GM19328 (cell line): Measurements from ENCODE around the gene HOXD3.

Experiments used
- ATAC-seq: cut with Tn5 transposase; IDR thresholded peaks from one replicate; pipeline ENCODE4 v1.9.1; 2021; ENCODE audit warnings: mild to moderate bottlenecking, moderate library complexity; ENCODE audit not compliant: unreplicated experiment

HOXD3 gene

DNA sequence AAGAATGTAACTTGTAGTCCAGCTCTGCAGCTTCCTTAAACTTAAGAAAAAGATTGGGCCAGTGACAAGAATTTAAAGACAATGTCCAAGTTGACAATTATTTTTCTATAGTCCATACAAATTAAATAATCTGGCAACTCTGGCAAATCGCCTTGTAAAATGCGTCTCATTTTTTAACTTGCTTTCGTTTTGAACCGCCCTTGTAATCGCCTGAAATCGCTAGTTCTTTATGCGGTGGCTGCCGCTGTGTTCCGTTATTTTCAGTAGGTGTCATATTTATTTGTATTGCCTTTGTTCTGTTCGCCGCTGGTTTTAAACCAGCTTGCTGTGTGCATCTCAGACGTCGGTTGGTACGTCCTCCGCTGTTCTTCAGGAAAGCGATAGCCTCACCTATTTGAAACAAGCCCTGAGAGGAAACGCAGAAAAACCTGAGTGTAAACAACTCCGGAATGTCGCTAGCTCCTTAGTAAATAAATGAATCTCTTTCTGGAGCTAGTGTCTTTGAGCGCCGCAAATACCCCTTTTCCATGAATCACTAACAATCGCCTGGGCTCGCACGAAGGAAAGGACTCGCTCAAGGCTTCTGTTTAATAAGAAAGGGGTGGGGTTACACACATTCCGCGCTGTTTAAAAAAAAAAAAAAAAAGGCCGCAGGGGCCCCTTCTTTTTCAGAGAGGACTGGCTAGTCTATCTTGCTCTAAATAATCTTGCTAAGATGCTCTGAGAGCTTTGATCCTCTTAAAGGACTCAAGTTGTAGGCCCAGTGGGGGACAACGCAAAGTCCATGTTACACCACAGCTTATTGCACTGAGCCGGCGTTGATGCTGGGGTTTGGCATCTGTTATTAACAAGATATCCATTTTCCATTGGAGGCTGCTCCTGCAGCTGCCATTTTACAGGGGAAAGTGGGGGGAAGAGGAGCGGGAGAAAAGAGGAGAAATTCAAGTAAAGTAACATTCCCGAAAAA is 24.6 kb upstream of the HOXD3 start:
- ATAC-seq: no peak

DNA sequence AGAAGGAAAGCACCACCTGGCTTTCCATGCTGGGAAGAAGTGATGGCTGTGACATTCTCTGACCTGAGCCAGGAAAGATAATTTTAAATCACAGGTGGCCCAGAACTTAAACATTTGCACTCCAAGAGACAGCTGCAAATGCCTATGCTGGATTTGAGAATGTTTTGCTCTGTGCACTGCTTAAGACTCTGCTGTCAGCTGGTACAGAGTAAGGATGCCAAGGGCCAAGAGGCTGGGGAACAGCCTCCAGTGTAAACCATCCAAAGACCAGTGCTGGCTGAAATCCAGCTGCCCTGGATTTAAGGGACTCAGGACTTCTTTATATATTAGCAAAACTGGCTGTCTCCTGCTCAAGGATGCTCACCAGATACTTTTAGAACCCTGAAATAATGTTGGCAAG is 23.7 kb upstream of the HOXD3 start:
- ATAC-seq: no peak

DNA sequence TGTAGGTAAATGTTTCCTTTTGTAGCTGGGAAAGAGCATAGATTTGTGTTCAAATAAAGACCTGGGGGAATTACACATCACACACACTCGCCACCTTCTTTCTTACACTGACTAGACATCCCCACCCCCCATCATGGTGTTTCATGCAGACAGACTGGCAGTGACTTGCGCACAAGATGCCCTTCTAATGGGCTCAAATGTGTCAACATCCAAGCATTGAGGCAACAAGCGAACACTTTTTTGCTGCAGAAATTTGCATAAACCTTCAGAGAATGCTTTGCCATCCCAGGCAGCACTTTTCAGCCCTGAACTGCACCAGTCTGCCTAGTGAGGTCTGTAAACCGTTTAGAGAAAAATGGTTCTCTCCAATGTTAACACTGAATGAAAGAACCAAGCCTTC is 23.1 kb upstream of the HOXD3 start:
- no peak for ATAC-seq

DNA sequence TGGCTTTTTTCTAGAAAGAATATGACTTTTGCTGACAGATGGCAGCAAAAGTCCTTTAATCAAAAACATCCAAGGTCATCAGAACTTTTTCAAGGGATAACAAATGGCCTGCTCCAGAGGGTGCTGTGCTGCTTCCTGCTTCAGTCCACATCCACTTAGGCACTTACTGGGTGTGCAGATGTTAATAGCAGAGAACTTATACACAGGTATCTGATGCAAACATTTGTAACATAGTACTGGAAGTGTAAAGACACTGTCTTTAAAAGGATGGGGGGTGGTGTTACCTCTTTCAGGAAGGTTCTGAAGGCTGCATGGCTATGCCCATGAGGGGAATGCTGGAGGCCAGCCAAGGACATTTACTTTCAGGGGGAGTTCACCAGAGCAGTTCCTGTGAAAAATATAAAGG is 22.1 kb upstream of the HOXD3 start:
- no peak for ATAC-seq

DNA sequence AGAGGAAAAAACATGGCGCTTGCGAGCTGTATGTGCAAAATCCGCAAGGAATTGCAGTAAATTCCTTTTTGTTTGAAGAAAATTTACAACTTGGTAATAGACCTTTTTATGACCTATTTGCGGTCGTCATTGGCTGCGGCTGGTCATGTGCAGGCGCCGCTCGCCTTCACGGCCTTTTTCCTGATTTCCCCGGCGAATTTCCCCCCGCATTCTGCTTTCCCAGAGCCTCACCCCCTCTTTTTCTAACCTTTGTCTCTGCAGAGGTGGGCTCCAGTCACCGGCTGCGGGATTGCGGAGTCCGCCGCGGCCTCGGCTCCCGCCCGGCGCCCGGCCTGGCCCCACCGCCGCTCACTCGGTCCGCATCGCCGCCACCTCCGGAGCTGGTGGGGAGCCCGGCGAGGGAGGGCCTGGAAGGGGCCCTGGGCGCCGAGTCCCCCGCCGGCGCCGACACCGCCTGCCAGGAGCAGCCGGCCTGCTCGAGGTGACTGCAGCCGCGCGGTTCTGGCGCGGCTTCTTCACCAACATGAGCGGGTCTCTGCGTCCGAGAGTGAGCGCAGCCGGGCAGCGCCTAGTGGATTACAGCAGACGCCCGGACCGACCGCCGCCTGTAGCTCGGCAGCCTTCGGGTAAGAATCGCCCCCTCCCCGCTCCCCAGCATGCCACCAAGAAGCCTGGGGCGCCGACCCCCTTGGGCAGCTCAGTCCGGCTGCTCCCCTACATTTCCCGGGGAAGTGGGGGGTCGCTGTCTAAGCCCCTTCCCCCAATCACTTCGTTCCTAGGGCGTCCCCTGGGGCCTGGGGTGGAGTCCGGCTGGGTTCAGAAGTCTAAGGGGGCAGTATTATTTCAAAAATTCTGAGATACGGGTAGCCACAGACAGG is 20.5 kb upstream of the HOXD3 start:
- ATAC-seq: no peak

DNA sequence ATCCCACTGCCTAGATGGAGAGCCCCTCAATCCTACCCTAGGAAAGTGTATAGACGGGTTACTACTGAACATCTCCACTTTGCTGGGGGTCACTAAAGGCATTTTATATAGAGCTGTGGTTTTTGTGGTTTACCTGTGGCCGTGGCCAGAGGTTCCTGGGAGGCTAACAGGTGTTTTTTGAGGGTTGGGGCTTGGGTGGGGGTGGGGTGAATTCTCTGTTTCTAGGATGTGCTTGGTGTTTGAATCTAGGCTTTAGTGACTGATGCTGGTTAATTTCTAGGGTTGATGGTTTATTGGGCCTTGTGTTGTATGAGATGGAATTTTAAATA is 19.9 kb upstream of the HOXD3 start:
- no peak for ATAC-seq

DNA sequence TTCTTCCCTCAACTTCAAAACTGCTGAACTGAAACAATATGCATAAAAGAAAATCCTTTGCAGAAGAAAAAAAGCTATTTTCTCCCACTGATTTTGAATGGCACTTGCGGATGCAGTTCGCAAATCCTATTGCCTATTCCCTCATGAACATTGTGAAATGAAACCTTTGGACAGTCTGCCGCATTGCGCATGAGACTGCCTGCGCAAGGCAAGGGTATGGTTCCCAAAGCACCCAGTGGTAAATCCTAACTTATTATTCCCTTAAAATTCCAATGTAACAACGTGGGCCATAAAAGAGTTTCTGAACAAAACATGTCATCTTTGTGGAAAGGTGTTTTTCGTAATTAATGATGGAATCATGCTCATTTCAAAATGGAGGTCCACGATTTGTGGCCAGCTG is 19.2 kb upstream of the HOXD3 start:
- ATAC-seq: no peak

DNA sequence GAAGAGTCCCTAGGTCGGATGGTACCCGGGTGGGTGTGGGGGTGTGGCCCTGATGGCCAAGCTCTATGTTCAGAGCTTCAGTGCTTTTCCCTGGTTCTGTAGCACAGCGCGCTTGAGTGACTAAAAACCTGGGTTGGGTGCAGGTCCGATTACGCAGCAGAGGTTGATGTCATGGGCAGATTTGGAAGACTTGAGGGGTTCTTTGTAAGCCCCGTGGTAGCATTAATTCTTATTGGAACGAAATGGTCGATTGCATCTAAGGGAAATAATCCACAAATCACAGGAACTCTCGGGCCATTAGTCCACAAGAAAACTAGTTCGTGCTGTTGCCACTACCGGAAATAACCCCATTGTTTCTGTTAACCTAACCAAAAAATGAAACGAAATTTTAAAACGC is 18.6 kb upstream of the HOXD3 start:
- no peak for ATAC-seq

DNA sequence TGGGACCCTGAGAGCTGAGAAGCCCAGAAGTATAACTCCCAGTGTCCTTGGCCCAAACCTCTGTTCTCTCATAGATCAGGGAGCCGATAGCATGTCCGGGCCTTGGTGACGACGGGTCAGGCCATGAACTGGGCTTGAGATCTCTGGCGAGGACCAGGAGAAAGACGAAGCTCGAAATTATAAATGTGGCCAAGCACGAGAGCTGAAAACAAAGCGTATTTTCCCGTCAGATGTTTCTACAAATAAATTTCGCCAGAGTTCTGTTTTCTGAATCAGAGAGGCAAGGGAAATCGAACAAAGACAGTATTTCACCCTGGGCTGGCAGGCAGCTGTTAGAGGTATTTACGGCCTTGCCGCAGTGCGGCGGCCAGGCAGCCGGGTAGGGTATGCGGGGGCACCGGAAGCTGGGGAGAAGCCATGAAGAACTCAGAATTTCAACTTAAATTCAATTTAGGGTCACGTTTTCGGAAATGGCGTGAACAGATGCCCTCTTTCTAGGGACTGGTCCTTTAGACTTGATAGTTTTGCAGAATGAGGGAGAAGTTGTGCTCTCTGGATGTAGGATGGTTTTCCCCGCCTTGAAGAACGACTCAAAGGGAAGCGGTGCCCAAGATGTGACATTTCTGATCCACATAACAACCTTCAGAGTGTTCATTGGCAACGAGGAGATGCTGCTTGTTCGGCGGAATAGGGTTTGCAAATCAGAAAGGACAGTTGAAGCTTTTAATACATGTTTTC is 18.0 kb upstream of the HOXD3 start:
- no peak for ATAC-seq

DNA sequence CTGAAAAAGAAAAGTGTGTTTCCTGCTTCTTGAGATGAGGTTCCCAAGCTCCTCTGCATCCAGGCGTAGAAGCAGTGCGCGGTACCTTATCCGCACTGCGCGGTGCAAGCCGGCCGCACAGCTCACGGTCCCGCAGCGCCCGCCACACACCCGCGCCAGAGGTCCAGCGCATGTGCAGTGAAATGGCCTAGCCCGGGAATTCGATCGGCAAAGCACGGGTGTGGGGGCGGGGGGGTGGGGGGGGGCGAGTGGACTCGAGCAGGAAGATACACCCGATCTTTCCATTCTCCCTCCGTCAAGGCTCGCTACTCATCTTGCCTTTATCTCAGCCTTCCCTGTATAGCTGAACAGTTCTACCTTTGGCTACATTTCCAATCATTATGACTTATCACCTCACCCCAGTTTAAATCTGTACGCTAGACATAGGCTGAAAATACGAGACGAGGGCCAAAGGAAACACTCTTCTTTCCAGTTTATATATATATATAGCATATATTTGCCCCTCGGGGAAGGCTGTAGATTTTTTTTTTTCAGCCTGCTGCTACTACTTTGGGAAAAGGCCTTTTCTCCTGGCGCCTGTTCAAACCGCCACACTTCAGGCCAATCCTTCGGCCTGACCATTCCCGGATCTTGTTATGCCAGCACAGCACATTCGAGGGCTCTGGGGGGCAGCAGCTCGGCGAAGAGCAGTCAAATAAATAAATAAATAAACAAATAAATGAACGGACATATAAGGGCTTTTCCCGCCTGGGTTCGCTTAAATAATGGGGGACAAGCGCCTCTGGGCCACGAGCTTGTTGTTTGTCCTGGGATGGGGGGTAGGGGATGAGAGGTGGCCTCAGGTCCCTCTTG is 17.2 kb upstream of the HOXD3 start:
- peak; percentile 14 for ATAC-seq

DNA sequence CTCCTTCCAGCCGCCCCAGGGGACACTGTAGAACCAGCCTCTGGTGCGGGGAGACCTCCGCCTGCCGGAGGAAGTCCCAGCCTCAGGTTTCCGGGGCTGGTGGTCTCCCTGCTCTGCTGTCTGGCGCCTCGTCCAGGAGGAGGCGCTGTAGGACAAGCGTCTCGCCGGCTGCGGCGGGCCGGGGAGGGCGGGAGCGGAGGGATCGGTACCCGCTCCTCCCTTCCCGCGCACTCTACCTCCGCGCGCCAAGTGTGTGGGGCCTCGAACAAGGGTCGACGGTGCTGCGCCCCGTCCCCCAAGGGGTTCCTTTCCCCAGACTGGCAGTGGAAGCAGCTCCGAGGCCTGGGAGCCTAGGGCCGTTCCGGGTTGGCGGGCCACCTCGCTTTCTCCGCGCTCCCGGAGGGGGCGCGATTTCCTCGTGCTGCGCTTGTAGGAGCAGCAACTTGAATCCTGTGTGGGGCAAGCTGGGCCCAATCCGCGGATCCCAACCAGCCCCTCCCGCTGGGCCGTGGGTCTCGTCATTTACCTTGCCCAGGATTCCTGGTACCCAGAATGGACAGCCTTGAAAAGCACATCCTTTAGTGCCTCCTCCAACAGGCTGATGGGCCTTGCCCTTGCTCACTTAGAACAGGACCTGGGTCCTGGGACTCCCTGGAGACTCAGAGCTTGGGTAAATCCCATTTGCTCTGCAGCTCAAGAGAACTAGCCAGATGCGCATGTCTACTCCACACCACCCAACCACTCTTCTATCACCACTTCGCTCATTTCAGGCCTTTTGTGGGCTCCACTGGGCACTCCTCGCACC is 16.4 kb upstream of the HOXD3 start:
- ATAC-seq: peak; percentile 86

DNA sequence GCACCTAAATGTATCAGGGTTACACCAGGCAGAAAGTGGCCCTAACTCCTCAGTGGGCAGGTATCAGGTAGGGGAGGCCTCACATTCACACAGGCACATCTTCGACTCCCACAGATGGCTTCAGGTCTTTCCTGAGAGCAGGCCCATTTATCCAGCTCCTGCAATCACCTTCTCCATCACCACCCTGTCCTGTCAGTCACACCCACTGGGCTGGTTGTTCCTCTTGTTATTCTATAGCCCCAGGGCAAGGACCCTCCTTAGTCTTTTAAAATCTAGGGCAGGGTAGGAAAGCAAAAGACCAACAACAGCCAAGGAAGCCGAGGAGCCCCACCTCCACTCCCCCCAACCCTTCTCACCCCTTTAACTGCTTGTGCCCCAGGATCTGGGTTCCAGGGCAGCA is 14.8 kb upstream of the HOXD3 start:
- ATAC-seq: no peak

DNA sequence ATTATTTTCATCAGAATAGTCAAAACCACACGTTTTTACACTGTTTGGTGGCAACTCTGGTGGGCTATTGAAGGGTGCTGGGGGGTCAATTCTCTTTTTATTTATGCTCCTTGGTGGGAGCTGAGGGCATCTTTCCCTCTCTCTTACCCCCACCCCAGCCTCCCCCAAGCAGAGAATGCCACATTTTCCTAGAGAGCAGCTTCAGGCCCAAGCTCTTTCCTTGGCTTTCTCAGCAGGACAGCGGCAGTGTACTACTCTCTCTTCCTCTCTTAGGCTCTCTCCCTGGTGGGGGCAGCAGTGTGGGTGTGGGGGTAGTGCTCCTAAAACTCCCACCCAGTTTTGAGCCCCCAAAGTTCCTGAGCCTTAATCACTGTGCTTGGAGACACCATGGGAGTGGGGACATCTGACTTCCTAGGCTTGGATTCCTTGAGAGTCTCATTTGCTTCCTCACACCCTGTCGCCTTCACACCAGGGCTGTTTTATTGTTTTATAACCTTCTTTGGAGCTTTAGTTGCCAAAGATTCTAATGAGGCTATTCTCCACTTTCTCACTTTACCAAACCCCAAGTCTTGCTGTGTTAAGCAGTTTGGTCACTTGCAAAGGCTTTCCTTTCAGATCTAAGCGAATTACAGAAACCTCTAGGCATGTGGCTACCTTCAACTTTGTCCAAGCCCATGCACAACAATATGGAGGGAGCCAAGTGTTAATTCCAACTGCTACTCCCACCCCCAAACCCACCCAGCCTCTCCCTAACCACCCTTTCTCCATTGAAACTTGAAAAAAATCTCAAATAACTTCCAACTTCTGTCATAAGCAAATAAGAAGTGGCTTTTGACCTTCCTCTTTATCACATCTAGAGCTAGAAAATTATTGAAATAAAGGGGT is 11.8 kb upstream of the HOXD3 start:
- no peak for ATAC-seq

DNA sequence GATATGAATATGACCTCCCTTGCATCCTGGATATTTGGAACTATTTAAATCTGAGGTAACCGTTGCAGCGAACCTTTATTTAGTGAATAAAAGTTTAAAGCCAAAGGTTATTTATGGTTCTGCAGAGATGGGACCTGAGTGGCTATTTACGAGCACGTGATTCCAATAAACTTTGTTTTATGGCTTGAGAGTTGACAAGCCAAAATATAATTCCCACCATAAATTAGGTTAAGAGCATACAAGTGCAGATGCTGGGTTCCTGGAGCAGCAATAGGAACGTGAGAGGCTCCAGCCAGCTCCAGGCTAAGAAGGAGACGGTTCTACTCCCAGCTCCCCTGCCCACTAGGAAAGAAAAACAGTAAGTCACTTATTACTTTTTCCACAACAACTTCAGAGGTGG is 11.0 kb upstream of the HOXD3 start:
- ATAC-seq: no peak

DNA sequence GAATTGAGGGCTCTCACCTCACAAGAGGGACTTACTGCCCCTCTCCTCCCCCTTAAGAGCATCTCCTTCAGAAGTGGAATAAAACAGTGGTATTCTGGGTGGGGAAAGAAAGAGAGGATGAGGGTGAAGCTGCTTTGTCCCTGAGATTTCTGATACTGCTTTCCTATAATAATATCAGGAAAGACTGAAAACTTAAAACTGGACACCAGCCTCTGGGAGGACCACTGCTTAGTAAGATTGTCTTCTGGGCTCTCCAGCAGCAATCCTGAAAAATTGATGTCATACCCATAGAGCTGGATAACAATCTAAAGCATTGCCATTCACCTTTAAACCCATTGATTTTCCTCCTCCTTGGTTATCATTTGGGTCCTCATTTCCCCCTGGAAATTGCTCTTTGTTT is 10.5 kb upstream of the HOXD3 start:
- ATAC-seq: no peak

DNA sequence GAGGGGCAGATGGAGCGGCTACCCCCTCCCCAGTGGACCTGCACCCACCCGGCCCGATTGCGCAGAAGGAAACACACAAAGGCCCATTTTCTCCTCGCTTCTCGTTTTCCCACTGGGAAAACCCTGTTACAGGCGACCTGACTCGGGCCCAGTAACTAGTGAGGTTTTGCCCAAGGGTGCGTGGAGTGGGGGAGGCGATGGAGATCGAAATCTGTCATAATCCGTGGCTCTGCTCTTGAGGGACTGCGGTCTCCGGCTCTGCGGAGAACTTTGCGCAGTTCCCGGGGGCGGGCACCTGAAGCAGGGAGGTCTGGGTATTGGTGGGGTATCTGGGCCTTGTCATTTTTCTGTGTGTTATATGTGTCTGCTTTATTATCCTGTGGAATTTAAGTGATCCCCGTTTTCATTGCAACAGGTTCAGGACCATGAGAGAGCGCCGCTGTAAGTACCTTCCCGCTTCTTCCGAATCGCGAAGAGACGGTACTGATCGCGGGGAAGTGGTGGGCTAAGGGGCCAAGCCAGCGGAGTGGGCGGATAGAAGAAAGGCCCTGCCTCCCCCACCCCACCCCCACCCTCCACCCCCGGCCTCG is 9.8 kb upstream of the HOXD3 start:
- ATAC-seq: no peak

DNA sequence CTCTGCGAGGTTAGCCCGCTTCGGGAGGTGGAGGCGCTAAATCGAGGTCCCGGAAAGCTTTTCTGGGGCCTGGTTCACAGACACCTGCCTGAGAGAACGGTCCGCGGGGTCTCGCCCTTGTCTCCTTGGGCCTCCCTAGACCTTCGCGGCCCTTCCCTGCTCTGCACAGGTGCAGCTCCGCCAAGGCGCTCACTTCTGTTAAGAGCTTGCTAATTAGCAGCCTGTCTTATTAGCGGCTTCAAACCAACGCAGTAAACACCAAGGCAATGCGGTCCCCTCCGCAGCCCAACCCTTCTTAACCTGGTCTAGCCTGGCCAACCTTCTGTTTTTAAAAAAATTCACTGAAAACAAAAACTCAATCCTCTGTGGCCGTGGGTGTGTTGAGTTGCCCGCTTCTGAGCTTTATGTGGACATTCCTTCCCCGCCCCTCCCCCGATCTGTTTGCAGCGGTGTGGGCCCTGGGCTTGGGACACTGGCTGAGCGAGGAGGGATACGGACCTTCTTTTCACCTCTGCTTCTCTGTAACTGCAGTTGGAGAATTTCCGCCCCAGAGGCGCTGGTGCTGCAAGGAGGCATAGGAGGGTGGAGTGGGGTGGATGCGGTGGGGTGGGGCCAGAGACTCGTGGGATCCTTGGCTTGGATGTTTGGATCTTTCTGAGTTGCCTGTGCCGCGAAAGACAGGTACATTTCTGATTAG is 9.2 kb upstream of the HOXD3 start:
- ATAC-seq: no peak
